NOMO-1 treated with dmso at 0.1 percent for 144 hours (cell line): ENCODE measurements around the gene SPPL2B.

Experiments used
- DNase-seq: peaks from one replicate; lab custom pipeline; 2025; ENCODE audit not compliant: unreplicated experiment; lab: John Stamatoyannopoulos, UW

The SPPL2B gene

DNA sequence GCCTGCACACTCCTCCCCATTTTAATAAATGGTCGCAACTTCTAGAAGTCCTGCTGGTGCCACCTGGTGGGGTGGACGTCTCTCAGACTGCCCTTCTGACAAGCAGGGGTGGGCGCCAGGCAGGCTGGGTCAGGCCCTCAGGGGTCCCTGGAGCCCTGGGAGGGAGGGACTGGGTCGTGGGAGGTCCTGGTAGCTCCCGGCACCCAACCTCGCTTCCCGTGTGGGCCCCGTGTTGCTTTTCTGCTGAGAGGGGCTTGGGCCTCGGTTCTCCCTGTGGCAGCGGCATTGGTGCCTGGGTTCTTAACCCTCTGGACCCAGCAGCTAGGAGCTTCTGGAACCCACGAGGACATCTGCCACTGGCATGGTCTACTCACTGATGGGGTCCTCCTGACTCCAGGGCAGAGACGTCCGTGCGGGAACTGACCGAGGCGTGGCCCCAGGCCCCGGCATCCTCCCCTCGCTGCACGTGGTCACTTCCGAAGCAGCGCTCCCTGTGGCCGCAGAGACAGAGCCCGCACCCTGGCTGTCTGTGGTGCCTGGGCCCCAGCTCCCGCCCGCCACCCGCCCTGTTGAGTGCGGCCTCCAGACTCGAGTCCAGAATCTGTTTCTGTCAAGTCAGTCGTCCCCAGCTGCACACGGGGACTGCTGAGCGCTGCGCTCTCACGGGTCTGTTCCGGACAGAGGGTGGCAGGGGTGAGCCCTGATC is 25.6 kb downstream of the SPPL2B start:
- no peak for DNase-seq

DNA sequence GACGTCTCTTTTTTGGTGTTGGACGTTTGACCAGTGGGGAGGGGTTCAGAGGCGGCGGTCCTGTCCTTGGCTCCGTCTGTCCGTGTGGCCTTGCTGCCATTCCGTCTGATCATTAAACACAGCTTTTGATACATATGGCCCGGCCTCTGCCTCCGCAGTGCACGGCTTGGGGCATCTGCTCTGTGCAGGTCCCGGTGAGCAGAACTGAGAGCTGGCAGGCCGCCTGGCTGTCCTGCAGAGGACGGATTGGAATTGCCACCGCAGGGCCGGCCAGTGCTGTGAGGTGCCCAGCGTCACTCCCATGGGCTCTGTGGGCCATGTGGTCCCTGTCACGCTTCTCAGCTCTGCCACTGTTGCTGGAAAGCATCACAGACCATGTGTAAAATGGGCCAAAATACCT is 26.2 kb downstream of the SPPL2B start:
- no peak for DNase-seq

DNA sequence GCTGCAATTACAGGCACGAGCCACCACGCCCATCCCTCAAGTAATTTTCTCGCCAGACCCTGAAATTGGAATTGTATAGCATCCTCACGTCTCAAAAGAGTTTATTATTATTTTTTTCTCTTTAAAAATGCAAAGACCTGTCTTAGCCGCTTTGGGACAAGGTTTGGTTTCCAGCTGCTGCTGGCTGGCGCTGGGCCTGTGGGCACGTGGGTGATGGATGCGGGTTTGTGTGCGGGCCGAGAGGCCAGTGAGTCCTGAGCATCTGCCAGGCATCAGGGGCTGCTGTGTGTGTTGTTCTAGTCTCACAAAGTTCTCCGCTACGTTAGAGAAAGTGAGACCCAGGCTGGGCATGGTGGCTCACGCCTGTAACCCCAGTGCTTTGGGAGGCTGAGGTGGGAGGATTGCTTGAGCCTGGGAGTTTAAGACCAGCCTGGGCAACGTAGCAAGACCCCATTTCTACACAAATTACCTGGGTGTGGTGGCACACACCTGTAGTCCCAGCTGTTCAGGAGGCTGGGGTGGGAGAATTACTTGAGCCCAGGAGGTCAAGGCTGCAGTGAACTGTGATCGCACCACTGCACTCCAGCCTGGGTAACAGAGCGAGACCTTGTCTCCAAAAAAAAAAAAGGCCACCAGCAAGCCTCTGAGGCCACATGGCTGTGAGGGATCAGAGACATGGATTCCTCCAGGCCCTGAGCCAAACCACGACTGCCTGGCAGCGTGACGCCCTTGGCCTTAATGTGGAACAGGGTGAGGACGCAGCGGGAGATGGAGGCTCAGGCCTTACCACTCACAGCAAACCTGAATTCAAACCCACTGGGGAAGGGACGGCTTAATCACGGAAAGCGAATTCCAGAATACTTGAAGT is 26.9 kb downstream of the SPPL2B start:
- DNase-seq = no peak

DNA sequence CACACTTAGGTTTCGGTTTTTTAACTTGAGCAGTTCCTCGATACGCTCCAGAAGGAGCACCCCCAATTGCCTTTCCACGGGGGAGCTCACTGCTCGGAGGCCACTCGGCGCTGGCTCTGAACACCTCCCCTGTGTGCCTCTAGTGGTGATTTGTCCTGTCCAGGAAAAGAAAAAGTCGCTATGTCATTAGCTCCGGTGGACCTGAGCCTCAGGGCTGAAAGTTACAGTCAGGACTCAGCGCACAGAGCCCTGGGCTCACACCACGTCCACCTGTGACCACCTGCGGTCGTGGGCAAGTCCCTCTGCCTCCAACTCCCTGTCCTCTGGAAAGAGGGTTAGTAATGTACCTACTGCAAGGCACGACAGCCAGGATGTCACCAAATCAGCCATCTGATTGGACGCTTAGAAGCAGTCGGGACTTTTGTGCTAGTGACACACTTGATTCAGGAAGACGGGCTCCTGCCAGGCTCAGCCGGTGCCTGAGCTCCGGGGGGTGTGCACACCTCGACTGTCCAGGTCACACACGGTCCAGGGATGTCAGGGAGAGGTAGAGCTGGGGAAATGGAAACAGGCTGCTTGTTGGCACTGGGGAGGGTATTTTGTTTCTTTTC is 27.7 kb downstream of the SPPL2B start:
- DNase-seq = no peak

DNA sequence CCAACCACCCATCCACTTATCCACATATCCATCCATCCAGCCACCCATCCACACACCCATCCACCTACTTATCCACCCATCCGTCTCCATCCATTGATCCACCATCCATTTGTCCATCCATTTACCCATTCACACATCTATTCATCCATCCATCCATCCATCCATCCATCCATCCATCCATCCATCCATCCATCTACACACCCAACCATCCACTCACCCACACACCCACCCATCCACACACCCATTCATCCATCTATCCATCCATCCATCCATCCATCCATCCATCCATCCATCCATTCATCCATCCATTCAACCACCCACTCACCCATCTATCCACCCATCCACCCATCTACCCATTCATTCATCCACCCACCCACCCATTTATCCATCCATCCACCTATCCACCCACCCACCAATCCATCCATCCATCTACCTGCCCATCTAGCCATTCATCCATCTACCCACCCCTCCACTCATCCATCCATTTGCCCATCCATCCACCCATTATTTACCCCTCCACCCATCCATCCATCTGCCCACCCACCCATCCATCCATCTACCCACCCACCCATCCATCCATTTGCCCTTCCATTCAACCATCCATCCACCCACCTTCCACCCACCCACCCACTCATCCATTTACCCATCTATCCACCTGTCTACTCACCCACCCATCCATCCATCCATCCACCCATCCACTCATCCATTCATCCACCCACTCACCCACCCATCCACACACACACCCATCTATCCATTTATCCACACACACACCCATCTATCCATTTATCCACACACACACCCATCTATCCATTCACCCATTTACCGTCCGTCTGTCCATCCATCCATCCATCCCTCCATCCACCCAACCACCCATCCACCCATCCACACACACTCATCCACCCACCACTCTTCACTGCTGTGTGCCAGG is 29.1 kb downstream of the SPPL2B start:
- DNase-seq = no peak

DNA sequence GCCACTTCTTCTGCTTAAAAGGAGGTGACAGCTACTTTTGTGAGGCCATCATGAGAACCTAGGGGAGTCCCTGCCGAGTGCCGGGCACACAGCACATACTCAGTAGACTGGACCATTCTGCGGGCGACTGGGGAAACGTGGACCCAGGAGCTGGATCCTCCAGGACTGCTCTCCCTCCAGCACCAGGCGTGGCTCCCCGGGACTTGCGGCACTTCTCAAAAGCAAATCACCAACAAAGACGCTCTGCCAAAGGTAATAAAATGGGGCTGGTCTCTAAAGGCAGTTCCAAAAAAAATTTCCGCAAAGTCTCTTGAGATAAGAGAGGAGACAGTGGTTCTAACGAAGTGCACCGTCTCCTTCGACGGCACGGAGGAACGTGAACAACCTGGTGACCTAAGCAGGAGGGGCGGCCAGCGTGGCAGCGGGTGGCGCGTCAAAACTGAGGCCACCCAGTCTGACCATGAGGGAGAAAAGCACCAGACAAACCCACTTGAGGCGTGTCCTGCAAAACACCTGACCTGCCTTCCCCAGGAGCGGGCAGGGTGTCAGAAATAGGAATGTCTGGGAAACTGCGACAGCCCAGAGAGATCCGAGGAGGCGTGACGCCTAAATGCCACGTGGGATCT is 30.2 kb downstream of the SPPL2B start:
- DNase-seq = no peak

DNA sequence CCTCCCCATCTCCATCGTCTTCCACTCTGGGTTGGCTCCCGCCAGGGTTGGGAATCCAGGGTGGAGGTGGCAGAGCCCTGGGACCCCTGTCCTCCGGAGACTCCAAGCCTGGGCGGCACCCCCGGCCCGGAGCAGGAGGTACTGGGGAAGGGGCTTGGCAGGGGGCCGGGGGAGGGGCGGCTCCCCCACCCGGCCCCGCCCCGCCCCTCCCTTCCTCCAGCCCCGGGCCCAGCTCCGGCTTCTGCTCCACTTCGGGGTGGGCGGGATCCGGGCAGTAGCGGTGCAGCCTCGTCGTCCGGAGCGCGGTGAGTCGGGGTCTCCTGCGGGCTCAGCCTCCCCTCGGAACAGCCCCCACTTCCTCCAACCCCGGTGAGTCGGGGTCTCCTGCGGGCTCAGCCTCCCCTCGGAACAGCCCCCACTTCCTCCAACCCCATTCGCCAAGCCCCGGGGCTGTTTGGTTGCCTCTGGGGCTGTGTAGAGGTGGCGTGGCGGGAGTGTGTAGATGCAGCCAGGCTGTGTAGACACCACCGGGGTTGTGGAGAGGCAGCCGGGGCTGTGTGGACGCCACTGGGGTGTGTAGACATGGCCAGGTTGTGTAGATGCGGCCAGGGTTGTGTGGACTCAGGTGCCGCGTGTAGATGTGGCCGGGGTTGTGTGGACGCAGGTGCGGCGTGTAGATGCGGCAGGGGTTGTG is 31.7 kb downstream of the SPPL2B start, which contains the start of gene TMPRSS9:
Gene TMPRSS9, plus strand, starts transcription at position 274 of the 694 bp plus-strand sequence. CDS start 29,521 bp downstream, outside the sequence.
- DNase-seq = no peak

DNA sequence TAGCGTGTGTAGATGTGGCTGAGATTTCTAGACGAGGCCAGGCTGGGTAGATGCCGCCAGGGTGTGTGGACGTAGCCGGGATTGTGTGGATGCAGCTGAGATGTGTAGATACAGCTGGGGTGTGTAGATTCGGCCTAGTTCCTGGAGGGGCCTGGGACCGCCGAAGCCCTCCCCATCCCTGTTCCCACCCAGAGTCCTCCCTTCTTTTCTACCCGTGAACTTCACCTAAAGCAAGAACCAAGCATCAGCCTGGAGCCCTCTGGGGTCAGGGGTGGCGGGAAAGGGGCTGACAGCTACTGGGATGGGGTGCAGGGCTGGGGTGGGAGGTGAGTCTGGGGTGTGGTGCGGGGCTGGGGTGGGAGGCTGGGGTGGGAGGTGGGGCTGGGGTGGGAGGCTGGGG is 32.3 kb downstream of the SPPL2B start:
- DNase-seq = no peak

DNA sequence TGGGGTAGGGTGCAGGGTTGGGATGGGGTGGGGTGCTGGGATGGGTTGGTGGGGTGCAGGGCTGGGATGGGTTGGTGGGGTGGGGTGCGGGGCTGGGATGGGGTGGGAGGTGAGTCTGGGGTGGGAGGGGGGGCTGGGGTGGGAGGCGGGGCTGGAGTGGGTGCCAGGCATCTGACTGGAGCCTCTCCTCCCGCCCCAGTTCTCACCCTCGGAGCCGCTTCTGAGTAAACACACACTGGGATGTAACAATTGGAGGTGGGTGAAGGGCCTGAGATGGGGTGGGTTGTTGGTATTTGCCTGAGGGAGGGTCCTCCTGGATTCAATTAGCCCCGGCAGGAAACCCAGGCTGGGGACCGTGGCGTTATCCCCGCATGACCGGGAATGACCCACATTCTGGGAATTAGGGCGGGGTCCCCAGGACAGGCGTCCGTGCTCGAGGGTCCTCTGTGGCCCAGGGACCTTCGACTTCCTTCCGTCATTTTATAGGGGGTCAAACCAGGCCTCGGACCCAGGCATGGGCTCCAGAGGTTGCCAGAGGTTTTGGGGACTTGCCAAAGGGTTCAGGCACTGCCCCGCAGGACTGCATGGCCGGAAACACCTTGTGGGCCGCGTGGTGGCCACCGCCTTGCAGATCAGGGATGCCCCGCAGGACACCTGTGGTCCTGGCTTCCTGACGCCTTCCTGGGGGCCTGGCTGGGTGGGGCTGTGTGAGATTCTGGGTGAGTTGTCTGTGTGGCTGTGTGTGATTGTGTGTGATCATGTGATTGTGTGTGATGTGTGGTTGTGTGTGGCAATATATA is 33.0 kb downstream of the SPPL2B start:
- DNase-seq = no peak

DNA sequence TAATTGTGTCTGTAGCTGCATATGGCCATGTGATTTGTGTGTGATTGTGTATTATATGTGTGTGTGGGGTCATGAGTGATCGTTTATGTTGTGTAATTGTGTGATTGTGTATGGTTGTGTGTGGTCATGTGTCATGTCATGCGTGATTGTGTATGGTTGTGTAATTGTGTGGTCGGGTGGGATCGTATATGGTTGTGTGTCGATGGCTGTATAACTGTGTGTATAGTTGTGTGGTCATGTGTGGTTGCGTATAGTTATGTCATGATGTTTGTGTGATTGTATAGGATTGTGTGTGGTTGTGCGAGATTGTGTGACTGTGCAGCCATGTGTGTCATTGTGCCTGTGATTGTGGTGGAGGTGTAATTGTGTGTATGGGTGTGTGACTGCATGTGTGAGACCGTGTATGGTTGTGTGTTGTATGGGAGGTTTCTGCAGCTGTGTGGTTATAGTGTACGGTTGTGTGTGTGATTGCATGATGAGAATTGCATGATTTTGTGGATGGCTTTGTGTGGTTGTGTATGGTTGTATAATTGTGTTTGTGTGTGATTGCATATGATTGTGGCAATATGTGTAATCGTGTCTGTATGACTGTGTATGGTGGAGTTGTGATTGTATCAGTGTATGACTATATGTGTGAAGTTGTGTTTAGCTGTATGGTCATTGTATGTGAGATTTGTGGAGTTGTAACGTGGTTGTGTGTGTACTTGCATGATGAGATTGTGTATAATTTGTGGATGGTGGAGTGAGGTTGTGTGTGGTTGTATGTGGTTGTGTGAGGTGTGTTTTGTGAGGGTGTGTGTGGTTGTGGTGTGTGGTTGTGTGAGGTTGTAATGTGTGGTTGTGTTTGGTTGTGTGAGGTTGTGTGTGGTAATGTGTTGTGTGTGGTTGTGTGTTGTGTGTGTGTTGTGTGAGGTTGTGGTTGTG is 33.8 kb downstream of the SPPL2B start:
- no peak for DNase-seq

DNA sequence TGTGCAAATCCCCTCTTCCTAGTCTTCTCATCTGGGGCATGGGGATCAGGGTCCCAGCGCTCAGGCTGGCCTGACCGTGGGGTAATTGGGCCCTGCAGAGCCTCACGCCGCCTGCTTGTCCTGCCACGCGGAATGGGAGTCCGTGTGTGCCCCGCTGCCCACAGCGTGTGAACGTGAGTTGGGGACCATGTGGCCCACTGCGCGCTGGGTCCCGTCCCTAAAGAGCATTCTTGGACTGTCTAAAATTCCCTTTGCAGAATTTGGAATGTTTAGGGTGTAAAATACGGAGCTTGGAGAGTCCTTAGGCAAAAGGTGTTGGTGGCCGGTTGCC is 34.5 kb downstream of the SPPL2B start:
- DNase-seq = no peak

DNA sequence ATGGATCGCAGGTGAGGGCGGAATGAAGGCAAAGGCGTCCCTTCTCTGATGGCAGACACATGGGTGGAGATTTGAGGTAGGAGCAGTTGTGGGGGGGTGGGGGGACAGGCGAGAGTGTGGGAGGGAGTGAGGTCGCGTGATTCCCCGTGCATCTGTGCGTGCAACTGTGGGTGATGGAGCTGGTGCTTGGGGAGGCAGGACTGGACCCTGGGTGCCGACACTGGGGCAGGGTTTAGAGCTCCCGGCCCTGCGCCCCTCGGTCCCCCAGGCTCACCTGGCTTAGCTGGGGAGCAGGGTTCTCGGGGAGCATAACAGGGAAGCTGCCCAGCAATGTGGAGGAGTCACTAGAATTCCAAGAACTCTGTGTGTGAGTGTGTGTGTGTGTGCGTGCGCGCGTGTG is 34.9 kb downstream of the SPPL2B start:
- no peak for DNase-seq

DNA sequence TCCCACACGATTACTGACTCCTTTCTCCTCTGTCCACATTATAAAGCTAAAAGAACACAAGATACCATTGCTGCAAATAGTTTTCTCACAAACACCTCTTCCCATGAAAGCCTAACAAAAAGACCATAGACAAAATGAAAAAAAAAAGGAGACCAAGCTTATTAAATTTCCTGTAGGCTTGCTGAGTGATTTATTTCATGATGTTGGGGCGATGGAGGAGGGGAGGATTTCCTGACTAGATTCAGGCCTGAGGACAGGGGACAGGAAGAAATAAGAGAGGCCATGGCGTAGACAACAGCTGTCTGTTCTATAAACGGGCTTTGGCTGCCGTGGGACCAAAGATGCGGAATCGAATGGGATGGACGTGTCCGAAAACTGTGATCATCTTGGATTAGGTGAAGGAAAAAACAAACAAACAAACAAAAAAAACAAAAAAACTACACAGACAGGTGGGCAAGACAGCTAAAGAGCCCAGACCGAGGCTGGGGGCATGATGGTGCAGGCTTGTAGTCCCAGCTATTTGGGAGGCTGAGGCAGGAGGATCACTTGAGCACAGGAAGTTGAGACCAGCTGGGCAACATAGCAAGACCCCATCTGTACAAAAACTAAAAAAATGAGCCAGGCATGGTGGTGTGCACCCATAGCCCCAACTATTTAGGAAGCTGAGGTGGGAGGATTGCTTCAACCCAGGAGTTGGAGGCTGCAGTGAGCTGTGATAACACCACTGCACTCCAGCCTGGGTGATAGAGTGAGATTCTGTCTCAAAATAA is 36.9 kb downstream of the SPPL2B start:
- DNase-seq = no peak

DNA sequence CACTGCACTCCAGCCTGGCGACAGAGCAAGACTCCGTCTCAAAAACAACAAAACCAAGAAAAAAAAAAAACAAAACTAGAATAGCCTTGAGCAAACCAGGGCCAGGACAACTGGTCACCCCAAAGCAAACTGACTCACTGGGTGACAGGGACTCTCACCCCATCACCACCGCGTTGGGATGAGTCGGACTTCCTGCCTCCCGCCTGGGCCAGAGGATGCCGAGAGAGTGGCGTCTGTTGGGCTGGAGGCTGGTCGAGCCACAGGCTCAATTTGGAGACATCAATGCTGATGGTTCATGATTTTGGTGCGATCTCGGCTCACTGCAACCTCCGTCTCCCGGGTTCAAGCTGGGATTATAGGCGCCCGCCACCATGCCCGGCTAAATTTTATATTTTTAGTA is 43.2 kb downstream of the SPPL2B start:
- no peak for DNase-seq

DNA sequence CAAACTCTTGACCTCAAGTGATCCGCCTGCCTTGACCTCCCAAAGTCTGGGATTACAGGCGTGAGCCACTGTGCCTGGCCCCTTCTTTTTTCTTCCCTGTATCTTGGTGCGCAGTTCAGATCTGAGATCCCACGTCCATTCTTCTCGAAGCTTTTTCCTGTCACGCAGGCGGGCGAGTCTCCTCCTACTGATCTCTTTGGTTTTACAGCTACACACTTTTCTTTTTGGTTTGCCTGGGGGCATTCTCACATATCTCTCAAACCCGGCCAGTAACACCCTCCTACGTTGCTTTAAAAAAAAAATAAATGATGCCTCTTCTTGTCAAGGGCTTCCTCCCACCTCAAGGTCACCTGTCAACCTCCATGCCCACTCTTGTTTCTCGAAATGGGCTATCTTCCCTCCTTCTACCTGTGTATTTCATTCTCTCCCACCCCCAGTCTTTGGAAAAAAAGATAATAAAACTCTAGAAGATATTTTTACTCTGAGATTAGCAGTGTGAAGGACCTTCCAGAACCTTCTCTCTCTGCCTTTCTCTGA is 43.7 kb downstream of the SPPL2B start:
- no peak for DNase-seq

DNA sequence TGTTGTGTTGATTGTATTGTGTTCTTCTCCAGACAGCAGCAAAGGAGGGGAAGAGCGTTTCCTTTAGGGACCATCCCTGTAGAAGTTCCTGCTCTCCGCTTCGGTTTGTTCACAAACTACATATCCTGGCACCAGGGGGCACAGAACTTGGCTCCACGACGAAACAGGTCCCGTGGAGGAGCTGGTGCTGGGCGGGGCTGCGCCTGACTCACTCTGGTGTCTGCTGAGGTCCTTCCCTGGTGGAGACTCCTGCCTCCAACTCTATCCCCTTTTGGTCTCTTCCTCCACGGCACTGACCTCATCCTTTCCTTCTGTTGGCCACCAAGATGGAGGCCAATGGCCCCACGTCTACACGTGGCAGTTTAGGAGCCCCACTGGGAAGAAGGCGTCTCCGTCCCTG is 46.3 kb downstream of the SPPL2B start:
- DNase-seq = no peak
